CD4-positive, alpha-beta T cell (primary cell): Measurements from ENCODE around the gene ANXA6. TPM values are rescaled to one million over a fixed set of nuclear protein-coding genes. Genes with fewer than 3 reads are reported as not detected.

Experiments
- ATAC-seq: fragments of 200-7000 bp; cut with Tn5 transposase; one replicate; pipeline ENCODE4 v1.10.0; 2022; ENCODE audit warnings: mild to moderate bottlenecking; ENCODE audit not compliant: poor library complexity
- CTCF ChIA-PET: fragments of 350-600 bp; sonication (Branson Sonifier 250); formaldehyde crosslinking; loops from one replicate; lab custom pipeline; 2021; ENCODE audit warnings: antibody characterized with exemption, inconsistent platforms; lab: Charles Lee
- POLR2A ChIA-PET: fragments of 350-600 bp; sonication (Branson Sonifier 250); formaldehyde crosslinking; loops from one replicate; lab custom pipeline; 2021; ENCODE audit warnings: antibody characterized with exemption, inconsistent platforms; lab: Charles Lee
- DNase-seq, 14 experiments: peaks; one replicate each; pipeline ENCODE4 v3.0.0-alpha.2; 2013 to 2020; ENCODE audit warnings: mixed read lengths in 2 of 14
- H3K27ac ChIP-seq, 2 donors: one replicate each; pipeline versions ENCODE4 v1.5.1 to v1.7.0; 2013; ENCODE audit warnings: low read length in 2 of 2, low read depth in 1 of 2, mild to moderate bottlenecking in 1 of 2
- H3K27me3 ChIP-seq, 2 experiments: 1 replicate in 1 of 2; 2 replicates in 1 of 2; pipeline versions ENCODE4 v1.6.1 to v1.7.0; 2013; ENCODE audit warnings: low read length in 2 of 2, control low read depth in 1 of 2, mild to moderate bottlenecking in 1 of 2, moderate library complexity in 1 of 2; ENCODE audit not compliant: insufficient read depth in 2 of 2, control insufficient read depth in 1 of 2
- H3K36me3 ChIP-seq: one replicate; pipeline ENCODE4 v1.6.1; 2013; ENCODE audit warnings: low read length, control low read depth; ENCODE audit not compliant: insufficient read depth
- H3K4me1 ChIP-seq: one replicate; pipeline ENCODE4 v1.6.1; 2013; ENCODE audit warnings: low read length, control low read depth; ENCODE audit not compliant: insufficient read depth
- H3K4me3 ChIP-seq: one replicate; pipeline ENCODE4 v1.5.1; 2013; ENCODE audit warnings: mild to moderate bottlenecking, low read length, moderate library complexity
- H3K9me3 ChIP-seq, 2 experiments: 1 replicate in 1 of 2; 2 replicates in 1 of 2; pipeline versions ENCODE4 v1.6.1 to v1.7.0; 2013; ENCODE audit warnings: low read length in 2 of 2, mild to moderate bottlenecking in 2 of 2, control low read depth in 1 of 2, moderate library complexity in 1 of 2; ENCODE audit not compliant: control insufficient read depth in 1 of 2, insufficient read depth in 1 of 2
- H3K27ac Mint-ChIP-seq: one replicate; pipeline ENCODE4 v1.8.0; 2020; ENCODE audit warnings: mixed read lengths
- H3K27me3 Mint-ChIP-seq: one replicate; pipeline ENCODE4 v1.8.0; 2021; ENCODE audit warnings: mixed read lengths
- H3K36me3 Mint-ChIP-seq: one replicate; pipeline ENCODE4 v1.8.0; 2021; ENCODE audit warnings: low read depth, mixed read lengths
- H3K4me1 Mint-ChIP-seq: one replicate; pipeline ENCODE4 v1.8.0; 2021; ENCODE audit warnings: low read depth, mixed read lengths
- H3K4me3 Mint-ChIP-seq: one replicate; pipeline ENCODE4 v1.8.0; 2020; ENCODE audit warnings: mild to moderate bottlenecking, mixed read lengths
- H3K9me3 Mint-ChIP-seq: one replicate; pipeline ENCODE4 v1.8.0; 2020; ENCODE audit warnings: mixed read lengths
- intact Hi-C, 2 experiments: fragments of 100-400 bp; cut with DNase I in 1 of 2; cut with micrococcal nuclease in 1 of 2; formaldehyde crosslinking; loops; one replicate each; pipeline versions ENCODE4 v1.15.1 to v1.9.0; 2023 to 2025; cut with DNase I, micrococcal nuclease
- total RNA-seq, 174 experiments: library from RNA in 2 of 174; stranded (reverse) in 2 of 174; gene quantifications; one replicate each; pipeline ENCODE4 v1.2.3 and lab custom pipeline; 2021 to 2026
- TF ChIP-seq, protein P1 (sequence below): fragments of 200-600 bp; IDR thresholded peaks from one replicate; pipeline ENCODE4 v1.8.0; 2022; ENCODE audit warnings: antibody characterized with exemption, mild to moderate bottlenecking

The ANXA6 gene
- total RNA-seq, 2 experiments from 2014 or later, result 108 to 130 TPM

- H3K27ac Mint-ChIP-seq, result peak overlapping the region; percentile 80
- H3K36me3 Mint-ChIP-seq, result peaks cover 4% of the 10 kb centered on the region
- intact Hi-C loops, result no loop called here
- H3K4me1 ChIP-seq, result peaks cover 48% of the 10 kb centered on the region
- no peaks in the 10 kb centered on the region for H3K36me3 ChIP-seq
- peaks cover 68% of the 10 kb centered on the region for H3K4me1 Mint-ChIP-seq
- H3K4me3 Mint-ChIP-seq, result no peak overlapping the region
- no peaks in the 10 kb centered on the region for H3K9me3 Mint-ChIP-seq
- no peak for ATAC-seq
- H3K27me3 Mint-ChIP-seq, result no peaks in the 10 kb centered on the region
- DNase-seq, result peak in 2 of 14 experiments; percentile 52 to 66
- POLR2A ChIA-PET, result interaction anchor here (1.1 to 1.4 kb wide), 4 partner anchors 11 to 24 kb away, joined by 3 to 5 read pairs (median 3); no protein-coding TSS in a partner anchor
- no peaks in the 10 kb centered on the region for H3K9me3 ChIP-seq
- H3K27me3 ChIP-seq, result no peaks in the 10 kb centered on the region
- H3K27ac ChIP-seq, result no peak overlapping the region
- no peak overlapping the region for H3K4me3 ChIP-seq
- TF ChIP-seq, protein P1, sequence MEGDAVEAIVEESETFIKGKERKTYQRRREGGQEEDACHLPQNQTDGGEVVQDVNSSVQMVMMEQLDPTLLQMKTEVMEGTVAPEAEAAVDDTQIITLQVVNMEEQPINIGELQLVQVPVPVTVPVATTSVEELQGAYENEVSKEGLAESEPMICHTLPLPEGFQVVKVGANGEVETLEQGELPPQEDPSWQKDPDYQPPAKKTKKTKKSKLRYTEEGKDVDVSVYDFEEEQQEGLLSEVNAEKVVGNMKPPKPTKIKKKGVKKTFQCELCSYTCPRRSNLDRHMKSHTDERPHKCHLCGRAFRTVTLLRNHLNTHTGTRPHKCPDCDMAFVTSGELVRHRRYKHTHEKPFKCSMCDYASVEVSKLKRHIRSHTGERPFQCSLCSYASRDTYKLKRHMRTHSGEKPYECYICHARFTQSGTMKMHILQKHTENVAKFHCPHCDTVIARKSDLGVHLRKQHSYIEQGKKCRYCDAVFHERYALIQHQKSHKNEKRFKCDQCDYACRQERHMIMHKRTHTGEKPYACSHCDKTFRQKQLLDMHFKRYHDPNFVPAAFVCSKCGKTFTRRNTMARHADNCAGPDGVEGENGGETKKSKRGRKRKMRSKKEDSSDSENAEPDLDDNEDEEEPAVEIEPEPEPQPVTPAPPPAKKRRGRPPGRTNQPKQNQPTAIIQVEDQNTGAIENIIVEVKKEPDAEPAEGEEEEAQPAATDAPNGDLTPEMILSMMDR, result no peak
- CTCF ChIA-PET, result interaction anchor here (0.8 to 2.5 kb wide), 5 partner anchors 14 to 72 kb away, joined by 3 to 12 read pairs (median 4); no protein-coding TSS in a partner anchor
These were observed 64.8 kb downstream of the ANXA6 start for GRCh38 chr5:151092762-151093161.

DNA sequence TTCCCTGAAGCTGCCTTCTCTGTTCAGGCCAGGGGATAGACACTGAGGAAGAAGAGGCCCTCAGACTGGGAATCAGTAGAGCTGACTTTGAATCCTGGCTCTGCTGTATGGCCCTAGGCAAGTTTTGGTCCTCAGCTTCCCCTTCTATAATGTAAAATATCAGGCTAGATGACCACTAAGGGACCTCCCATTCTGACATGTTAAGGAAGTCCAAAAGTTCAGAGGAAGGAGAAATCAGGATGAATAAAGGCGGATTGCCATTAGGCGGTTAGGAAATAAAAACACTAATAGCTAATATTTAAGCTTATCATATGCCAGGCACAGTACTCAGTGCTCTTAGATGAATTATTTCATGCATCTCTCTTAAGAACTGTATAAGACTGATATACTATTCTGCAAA, 67.9 kb downstream of the ANXA6 start:
- Mint-ChIP-seq H3K4me3 (no peak overlapping the region), H3K27me3 (no peaks in the 10 kb centered on the region), H3K4me1 (peaks cover 67% of the 10 kb centered on the region), H3K9me3 (no peaks in the 10 kb centered on the region), H3K27ac (no peak overlapping the region), H3K36me3 (no peaks in the 10 kb centered on the region)
- H3K27me3 ChIP-seq, result no peaks in the 10 kb centered on the region
- DNase-seq, result no peak
- TF ChIP-seq, protein P1, result no peak
- H3K4me1 ChIP-seq, result peaks cover 53% of the 10 kb centered on the region
- no peak for ATAC-seq
- H3K36me3 ChIP-seq, result no peaks in the 10 kb centered on the region
- intact Hi-C loops, result loop anchor here in 1 of 2 experiments (10.0 kb wide), 1 partner anchor 665 kb away; the partner anchor contains the start of gene ATOX1
- H3K9me3 ChIP-seq, result no peaks in the 10 kb centered on the region
- ChIA-PET CTCF (interaction anchor here (1.1 to 1.2 kb wide), 2 partner anchors 9 to 26 kb away, joined by 4 to 6 read pairs; no protein-coding TSS in a partner anchor), POLR2A (interaction anchor here (0.8 to 2.8 kb wide), 4 partner anchors 8 to 112 kb away, joined by 3 to 16 read pairs (median 3); partner anchors contain the start of gene TNIP1)
- no peak overlapping the region for H3K27ac ChIP-seq
- H3K4me3 ChIP-seq, result no peak overlapping the region

DNA sequence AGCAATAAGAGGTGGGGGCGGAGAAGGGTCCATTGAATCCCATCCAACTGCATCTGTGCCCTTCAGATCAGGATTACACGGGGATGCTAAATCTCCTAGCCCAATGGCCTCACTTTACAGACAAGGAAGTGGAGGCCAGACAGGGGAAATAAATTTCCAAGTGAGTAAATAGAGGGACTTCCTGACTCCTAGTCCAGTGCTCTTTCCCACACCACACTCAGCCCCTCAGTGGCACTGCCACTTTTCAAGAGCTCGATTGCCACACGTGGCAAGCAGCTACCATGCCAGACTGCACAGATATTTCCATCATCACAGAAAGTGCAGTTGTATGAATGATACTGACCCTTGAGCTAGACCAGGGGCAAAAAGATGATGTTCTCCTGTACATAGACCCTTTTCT, 68.6 kb downstream of the ANXA6 start:
- DNase-seq, result no peak
- Mint-ChIP-seq H3K4me1 (peaks cover 63% of the 10 kb centered on the region), H3K27me3 (no peaks in the 10 kb centered on the region), H3K27ac (no peak overlapping the region), H3K9me3 (no peaks in the 10 kb centered on the region), H3K4me3 (no peak overlapping the region), H3K36me3 (no peaks in the 10 kb centered on the region)
- Histone ChIP-seq H3K9me3 (no peaks in the 10 kb centered on the region), H3K4me3 (no peak overlapping the region), H3K36me3 (no peaks in the 10 kb centered on the region), H3K4me1 (peaks cover 52% of the 10 kb centered on the region), H3K27me3 (no peaks in the 10 kb centered on the region), H3K27ac (no peak overlapping the region)
- ChIA-PET CTCF (interaction anchor here (1.1 to 1.2 kb wide), 2 partner anchors 10 to 26 kb away, joined by 4 to 6 read pairs; no protein-coding TSS in a partner anchor), POLR2A (interaction anchor here (0.8 to 2.8 kb wide), 3 partner anchors 8 to 112 kb away, joined by 3 to 16 read pairs (median 3); partner anchors contain the start of gene TNIP1)
- TF ChIP-seq, protein P1, result no peak
- no peak for ATAC-seq
- intact Hi-C loops, result loop anchor here in 1 of 2 experiments (10.0 kb wide), 1 partner anchor 666 kb away; the partner anchor contains the start of gene ATOX1
